OCI-LY7 (cell line): ENCODE measurements around the gene GNG7.

Experiments used
- CTCF ChIP-seq: fragments of 200-600 bp; sonication (generic); conservative IDR thresholded peaks from 2 replicates; pipeline ENCODE4 v1.5.1; 2014; ENCODE audit warnings: mild to moderate bottlenecking, antibody characterized with exemption, low read length, moderate library complexity, mixed read lengths
- EZH2phosphoT487 ChIP-seq: fragments of 200-600 bp; sonication (generic); IDR thresholded peaks from 2 replicates; pipeline ENCODE4 v1.6.1; 2018; ENCODE audit warnings: low read depth, borderline replicate concordance, mild to moderate bottlenecking, mixed run types, antibody characterized with exemption, low read length, moderate library complexity, mixed read lengths

- TF ChIP-seq CTCF, result no peak
- no peak for TF ChIP-seq EZH2phosphoT487
Measured at GRCh38 chr19:2679439-2679838, 23.1 kb downstream of the GNG7 start.
